IMR-90 (cell line): ENCODE measurements around the gene RANBP3. TPM values are rescaled to one million over a fixed set of nuclear protein-coding genes. Genes with fewer than 3 reads are reported as not detected.

Source experiments
- ATAC-seq: fragments of 200-7000 bp; cut with Tn5 transposase; 2 replicates; pipeline ENCODE4 v1.9.1; 2020; ENCODE audit warnings: low read depth, mild to moderate bottlenecking, moderate library complexity
- BruUV-seq: library from RNA; stranded (reverse); fragments of 400-500 nt; replicated peaks from 2 replicates; lab custom pipeline; 2021; lab: Mats Ljungman, UMichigan
- CTCF ChIA-PET: fragments of 300-600 bp; formaldehyde crosslinking; extraction: SDS; loops from one replicate; lab custom pipeline; 2021; ENCODE audit warnings: antibody characterized with exemption; lab: Yijun Ruan, JAX
- POLR2A ChIA-PET: fragments of 300-600 bp; sonication (Branson Sonifier 250); formaldehyde crosslinking; loops from one replicate; lab custom pipeline; 2022; ENCODE audit warnings: antibody characterized with exemption; ENCODE audit not compliant: unreplicated experiment; lab: Charles Lee
- DNase-seq: peaks from one replicate; pipeline ENCODE4 v3.0.0; 2013
- H2AFZ ChIP-seq: replicated peaks from 2 replicates; pipeline ENCODE3; 2013; ENCODE audit warnings: low read length, mild to moderate bottlenecking; ENCODE audit not compliant: poor library complexity
- H2AK5ac ChIP-seq: 2 replicates; pipeline ENCODE4 v1.6.1; 2013; ENCODE audit warnings: low read depth, low read length, inconsistent platforms
- H2AK9ac ChIP-seq: replicated peaks from 2 replicates; pipeline ENCODE3; 2013; ENCODE audit warnings: mild to moderate bottlenecking, low read depth, low read length, moderate library complexity; ENCODE audit not compliant: poor library complexity
- H2BK120ac ChIP-seq: 2 replicates; pipeline ENCODE4 v1.6.1; 2013; ENCODE audit warnings: low read depth, low read length, inconsistent platforms
- H2BK15ac ChIP-seq: 3 replicates; pipeline ENCODE4 v1.6.1; 2013; ENCODE audit warnings: low read depth, low read length, inconsistent platforms
- H2BK20ac ChIP-seq: 2 replicates; pipeline ENCODE4 v1.6.1; 2013; ENCODE audit warnings: low read depth, mild to moderate bottlenecking, inconsistent platforms, low read length, moderate library complexity
- H2BK5ac ChIP-seq: 2 replicates; pipeline ENCODE4 v1.6.1; 2013; ENCODE audit warnings: mild to moderate bottlenecking, low read depth, low read length, inconsistent platforms; ENCODE audit not compliant: poor library complexity, severe bottlenecking
- H3K14ac ChIP-seq: replicated peaks from 2 replicates; pipeline ENCODE4 v1.6.1; 2013; ENCODE audit warnings: low read depth, low read length, inconsistent platforms
- H3K18ac ChIP-seq: 2 replicates; pipeline ENCODE4 v1.6.1; 2013; ENCODE audit warnings: low read depth, low read length, control low read depth
- H3K23ac ChIP-seq: 2 replicates; pipeline ENCODE4 v1.6.1; 2013; ENCODE audit warnings: low read depth, low read length, inconsistent platforms
- H3K27ac ChIP-seq: 2 replicates; pipeline ENCODE4 v1.5.1; 2013; ENCODE audit warnings: mild to moderate bottlenecking, control low read depth, low read length; ENCODE audit not compliant: insufficient read depth
- H3K27me3 ChIP-seq: 2 replicates; pipeline ENCODE4 v1.6.1; 2013; ENCODE audit warnings: low read length; ENCODE audit not compliant: control insufficient read depth, insufficient read depth
- H3K36me3 ChIP-seq: 2 replicates; pipeline ENCODE4 v1.6.1; 2013; ENCODE audit warnings: low read length, mixed read lengths; ENCODE audit not compliant: control insufficient read depth, insufficient read depth
- H3K4ac ChIP-seq: 2 replicates; pipeline ENCODE4 v1.6.1; 2013; ENCODE audit warnings: low read depth, low read length, inconsistent platforms
- H3K4me1 ChIP-seq: 2 replicates; pipeline ENCODE4 v1.6.1; 2013; ENCODE audit warnings: low read length, mixed read lengths; ENCODE audit not compliant: control insufficient read depth, insufficient read depth
- H3K4me2 ChIP-seq: 2 replicates; pipeline ENCODE4 v1.6.1; 2013; ENCODE audit warnings: low read depth, mild to moderate bottlenecking, control low read depth, low read length, moderate library complexity
- H3K4me3 ChIP-seq: 2 replicates; pipeline ENCODE4 v1.5.1; 2013; ENCODE audit warnings: low read depth, mild to moderate bottlenecking, control low read depth, low read length, moderate library complexity; ENCODE audit not compliant: insufficient read depth
- H3K56ac ChIP-seq: 2 replicates; pipeline ENCODE4 v1.6.1; 2013; ENCODE audit warnings: low read length, inconsistent platforms; ENCODE audit not compliant: insufficient read depth; ENCODE audit errors: extremely low read depth
- H3K79me1 ChIP-seq, 2 experiments: 2 replicates each; pipeline ENCODE4 v1.6.1; 2013; ENCODE audit warnings: low read length in 2 of 2, inconsistent platforms in 1 of 2, low read depth in 1 of 2
- H3K9ac ChIP-seq: 2 replicates; pipeline ENCODE4 v1.6.1; 2013; ENCODE audit warnings: low read depth, low read length, control low read depth
- H3K9me1 ChIP-seq: 2 replicates; pipeline ENCODE4 v1.6.1; 2013; ENCODE audit warnings: low read length, inconsistent platforms; ENCODE audit not compliant: insufficient read depth
- H3K9me3 ChIP-seq: 2 replicates; pipeline ENCODE4 v1.6.1; 2013; ENCODE audit warnings: low read length; ENCODE audit not compliant: control insufficient read depth, insufficient read depth
- H4K20me1 ChIP-seq: 2 replicates; pipeline ENCODE4 v1.6.1; 2013; ENCODE audit warnings: low read length, inconsistent platforms; ENCODE audit not compliant: insufficient read depth
- H4K5ac ChIP-seq: 2 replicates; pipeline ENCODE4 v1.6.1; 2013; ENCODE audit warnings: mild to moderate bottlenecking, low read depth, low read length, control low read depth
- H4K8ac ChIP-seq, 2 experiments: 2 replicates each; pipeline ENCODE4 v1.6.1; 2013; ENCODE audit warnings: low read depth in 2 of 2, low read length in 2 of 2, control low read depth in 1 of 2, inconsistent platforms in 1 of 2
- H4K91ac ChIP-seq: 2 replicates; pipeline ENCODE4 v1.6.1; 2013; ENCODE audit warnings: low read depth, low read length, inconsistent platforms; ENCODE audit not compliant: insufficient read depth
- BHLHE40 ChIP-seq: fragments of 150-350 bp; IDR thresholded peaks from 2 replicates; pipeline ENCODE4 v1.6.1; 2016; ENCODE audit warnings: mild to moderate bottlenecking, low read depth, low read length
- CEBPB ChIP-seq: IDR thresholded peaks from 2 replicates; pipeline ENCODE4 v1.6.1; 2012; ENCODE audit warnings: low read depth, low read length, improper control_type of control experiment
- WGBS, 2 experiments: methylation state at CpG; one replicate each; pipeline versions ENCODE4 v1.1.5 to v1.1.7; 2013; ENCODE audit warnings: missing lambda C conversion rate in 2 of 2; ENCODE audit not compliant: insufficient read length in 1 of 2; ENCODE audit errors: extremely low coverage in 2 of 2; 5-methylcytosine and 5-hydroxymethylcytosine counted together
- dilution Hi-C: fragments of 300-500 bp; cut with HindIII; formaldehyde crosslinking; loops from one replicate; pipeline ENCODE4 v1.14.3; 2018; ENCODE audit warnings: low sequenced_read_pairs; ENCODE audit not compliant: unreplicated experiment
- in situ Hi-C: fragments of 300-500 bp; cut with MboI; formaldehyde crosslinking; loops from 3 replicates; pipeline ENCODE4 v1.14.3; 2019; ENCODE audit warnings: low sequenced_read_pairs, inconsistent platforms, mixed read lengths
- intact Hi-C: fragments of 100-400 bp; cut with micrococcal nuclease; formaldehyde crosslinking; loops from 2 replicates; pipeline ENCODE4 v1.10.0; 2022
- polyA plus RNA-seq, 3 experiments: library from polyadenylated mRNA; depleted of rRNA; stranded (reverse); fragments of >200 nt; gene quantifications; 2 replicates each; pipeline ENCODE4 v1.2.3, GENCODE V29; 2012; ENCODE audit warnings: low replicate concordance in 1 of 3
- total RNA-seq: library from RNA; depleted of rRNA; stranded (reverse); fragments of >200 nt; gene quantifications from 2 replicates; pipeline ENCODE4 v1.2.3, GENCODE V29; 2012

The RANBP3 gene
- total and polyA plus RNA-seq, 2 of the 4 experiments (the other 2 are of a cell fraction), result 42.5 to 111 TPM

GRCh38 chr19:5914358-5914774 lies 63.6 kb downstream of the RANBP3 start:
- no TSS peak for BruUV-seq
- DNase-seq (no peak), ATAC-seq (no peak; the same call in 1 of the 2 replicates)
- Histone ChIP-seq H3K9me3 (no peaks in the 10 kb centered on the region), H4K20me1 (peaks cover 4% of the 10 kb centered on the region; the same call in 1 of the 2 replicates), H4K91ac (no peak overlapping the region; the same call in 1 of the 2 replicates), H2BK20ac (no peak overlapping the region), H2BK120ac (no peak overlapping the region), H3K4me2 (no peak overlapping the region), H2AK5ac (peak overlapping the region; percentile 67), H3K18ac (no peak overlapping the region), H4K5ac (0 out of 2 replicates have a peak overlapping the region, but pooled peaks have one; percentile 15), H3K9ac (no peak overlapping the region), H2BK15ac (no peak overlapping the region; the same call in 2 of the 3 replicates), H3K9me1 (no peaks in the 10 kb centered on the region), H3K36me3 (peaks cover 54% of the 10 kb centered on the region), H2AK9ac (peak overlapping the region; percentile 90), H3K23ac (no peak overlapping the region), H2AFZ (no peak overlapping the region), H3K14ac (peak overlapping the region; percentile 59; the same call in 1 of the 2 replicates), H3K4me1 (peaks cover 11% of the 10 kb centered on the region), H3K27me3 (no peaks in the 10 kb centered on the region), H3K79me1 (0 out of 4 replicates have a peak, but pooled peaks cover 0 to 4% of the 10 kb centered on the region in 2 experiments), H3K27ac (no peak overlapping the region), H4K8ac (peak overlapping the region in 1 of 2 experiments; percentile 5; a peak in 1 of 4 replicates), H3K56ac (no peak overlapping the region), H2BK5ac (peak overlapping the region; percentile 17), H3K4ac (no peak overlapping the region), H3K4me3 (no peak overlapping the region)
- ChIA-PET CTCF (no interaction called here), POLR2A (no interaction called here)
- intact Hi-C loops (no loop called here), dilution Hi-C loops (no loop called here), in situ Hi-C loops (no loop called here)
- TF ChIP-seq CEBPB (no peak), BHLHE40 (no peak)
- WGBS, 2 experiments, result 89% methylated on average over 19 of the region's 22 CpGs; no CpG with 5 or more reads in 1 of the 2 experiments
